HG02970 (cell line): Measurements from ENCODE around the gene BBS2.

Experiments
- ATAC-seq: cut with Tn5 transposase; IDR thresholded peaks from one replicate; pipeline ENCODE4 v1.9.1; 2021; ENCODE audit warnings: mild to moderate bottlenecking, moderate library complexity, moderate number of reproducible peaks; ENCODE audit not compliant: unreplicated experiment, low FRiP score

The BBS2 gene

DNA sequence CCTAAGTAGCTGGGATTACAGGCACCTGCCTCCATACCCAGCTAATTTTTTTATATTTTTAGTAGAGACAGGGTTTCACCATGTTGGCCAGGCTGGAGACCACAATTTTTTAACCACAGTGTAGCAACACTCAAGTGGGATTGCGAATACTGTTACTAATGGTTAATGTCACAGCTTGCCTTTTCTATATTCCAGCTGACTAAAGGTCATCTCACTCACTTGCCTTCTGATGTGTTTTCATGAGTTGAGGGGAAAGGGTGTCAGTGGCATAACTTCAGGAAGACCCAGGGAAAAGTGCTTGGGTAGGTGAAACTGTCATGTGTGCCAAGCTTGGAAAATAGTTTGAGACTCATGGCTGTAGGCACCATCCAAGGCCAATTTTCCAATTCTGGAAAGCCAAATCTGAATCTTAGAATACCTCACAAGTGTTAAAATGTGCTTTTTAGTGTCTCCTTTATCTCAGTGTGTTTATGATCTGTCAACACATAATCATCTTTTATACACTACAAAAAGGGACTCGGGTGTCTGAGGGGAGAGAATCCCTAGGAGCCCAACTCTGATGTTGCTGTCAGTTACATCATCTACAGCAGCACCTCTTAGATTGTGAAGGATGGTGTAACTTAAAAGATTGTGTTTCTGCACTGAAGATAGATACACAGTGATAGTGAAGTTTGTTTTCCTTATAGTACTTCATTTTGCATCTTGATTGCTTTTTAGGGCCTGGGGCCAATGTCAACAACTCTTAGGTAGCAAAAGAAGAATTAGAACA is 41.4 kb downstream of the BBS2 start:
- ATAC-seq: no peak

DNA sequence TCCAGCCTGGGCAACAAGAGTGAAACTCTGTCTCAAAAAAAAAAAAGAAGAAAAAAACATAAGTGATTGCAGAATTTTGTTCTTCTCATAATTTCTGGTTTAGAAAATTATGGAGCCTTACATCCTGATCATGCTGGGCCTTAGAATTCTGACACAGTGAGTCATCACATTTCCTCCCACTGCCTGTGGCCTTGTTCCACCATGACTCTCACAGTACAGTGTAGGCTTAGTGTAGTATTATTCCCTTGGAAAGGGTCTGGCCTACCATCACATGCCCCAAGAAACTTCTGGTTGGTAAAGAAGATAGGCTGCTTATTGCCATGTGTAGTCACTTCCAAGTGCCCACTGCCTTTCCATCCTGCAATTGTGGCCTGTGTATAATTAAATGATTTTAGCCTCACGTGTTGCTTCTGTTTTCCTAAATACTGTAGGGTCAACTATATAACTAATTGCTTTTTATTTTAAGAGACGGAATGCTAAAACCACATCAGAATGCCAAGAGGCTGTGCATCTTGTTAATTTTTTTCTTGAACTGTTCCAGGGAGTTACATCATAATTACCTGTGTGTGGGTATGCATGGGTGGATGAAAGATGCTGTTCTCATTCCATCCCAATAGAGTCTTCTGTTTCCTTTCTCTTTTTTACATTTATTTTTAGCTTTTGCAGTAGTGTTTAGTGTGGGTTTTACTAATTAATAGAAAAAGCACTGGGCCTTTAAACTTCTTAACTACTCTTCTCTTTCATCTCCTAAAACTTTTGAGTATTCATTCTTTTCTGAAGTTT is 42.5 kb downstream of the BBS2 start:
- ATAC-seq: no peak

DNA sequence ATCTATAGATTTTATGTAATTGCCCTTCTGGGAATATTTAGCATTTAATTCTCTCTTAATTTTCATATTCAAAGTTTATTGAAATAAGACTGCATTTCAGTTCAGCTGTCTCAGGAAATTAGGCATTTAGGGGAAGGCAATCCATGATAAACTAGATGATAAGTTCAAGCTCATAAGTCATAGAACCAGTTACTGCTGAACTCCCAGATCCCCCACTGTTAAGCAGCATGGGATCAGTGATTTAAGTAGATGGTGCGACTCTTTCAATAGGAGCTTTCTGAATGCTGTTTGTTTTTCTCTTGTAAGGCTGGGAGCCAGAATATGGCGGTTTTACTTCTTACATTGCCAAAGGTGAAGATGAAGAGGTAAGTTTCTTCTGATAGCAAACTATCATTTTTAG is 44.6 kb downstream of the BBS2 start:
- ATAC-seq: no peak

DNA sequence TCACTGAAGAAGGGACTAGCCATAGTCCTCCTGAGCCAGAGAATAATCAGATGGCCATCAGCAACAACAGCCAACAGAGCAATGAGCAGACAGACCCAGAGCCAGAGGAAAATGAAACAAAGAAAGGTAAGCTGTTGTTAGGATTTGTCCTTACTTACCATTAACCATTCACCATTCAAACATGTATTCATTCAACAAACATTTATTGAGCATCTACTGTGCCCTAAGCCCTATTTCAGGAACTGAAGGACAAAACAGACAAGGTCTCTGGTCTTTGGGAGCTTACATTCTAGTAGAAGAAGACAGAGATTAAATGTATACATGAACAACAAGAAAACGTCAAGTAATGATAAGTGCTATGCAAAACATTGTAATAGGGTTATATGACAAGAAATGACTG is 49.2 kb downstream of the BBS2 start:
- ATAC-seq: no peak

DNA sequence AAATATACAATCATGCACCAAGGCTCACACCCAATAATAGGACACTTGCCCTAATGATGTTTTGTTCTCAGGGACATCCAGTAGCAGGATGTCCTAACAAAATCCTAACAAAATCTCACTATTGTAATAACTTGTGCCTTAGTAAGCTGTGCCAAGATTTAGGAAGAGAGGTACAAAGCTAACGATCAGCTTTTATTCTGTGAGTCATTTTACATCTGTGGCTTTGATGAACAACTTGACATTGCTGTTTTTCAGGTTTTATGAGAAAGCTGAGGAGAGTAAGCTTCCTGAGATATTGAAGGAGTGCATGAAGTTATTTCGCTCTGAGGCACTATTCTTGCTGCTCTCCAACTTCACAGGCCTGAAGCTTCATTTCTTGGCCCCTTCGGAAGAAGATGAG is 49.6 kb downstream of the BBS2 start:
- ATAC-seq: no peak

DNA sequence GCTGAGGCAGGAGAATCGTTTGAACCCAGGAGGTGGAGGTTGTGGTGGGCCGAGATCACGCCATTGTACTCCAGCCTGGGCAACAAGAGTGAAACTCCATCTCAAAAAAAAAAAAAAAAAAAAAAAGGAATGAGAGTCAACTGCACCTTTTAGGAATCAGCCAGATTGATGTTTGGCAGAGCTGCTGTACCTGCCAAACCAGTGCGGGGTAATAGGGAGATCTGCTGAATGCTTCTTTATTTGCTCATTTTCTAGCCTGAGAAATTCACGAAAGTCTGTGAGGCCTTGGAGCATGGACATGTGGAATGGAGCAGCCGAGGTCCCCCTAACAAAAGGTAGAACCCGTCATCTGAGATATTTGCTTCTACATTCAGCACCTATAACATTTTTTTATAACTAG is 50.1 kb downstream of the BBS2 start:
- no peak for ATAC-seq

DNA sequence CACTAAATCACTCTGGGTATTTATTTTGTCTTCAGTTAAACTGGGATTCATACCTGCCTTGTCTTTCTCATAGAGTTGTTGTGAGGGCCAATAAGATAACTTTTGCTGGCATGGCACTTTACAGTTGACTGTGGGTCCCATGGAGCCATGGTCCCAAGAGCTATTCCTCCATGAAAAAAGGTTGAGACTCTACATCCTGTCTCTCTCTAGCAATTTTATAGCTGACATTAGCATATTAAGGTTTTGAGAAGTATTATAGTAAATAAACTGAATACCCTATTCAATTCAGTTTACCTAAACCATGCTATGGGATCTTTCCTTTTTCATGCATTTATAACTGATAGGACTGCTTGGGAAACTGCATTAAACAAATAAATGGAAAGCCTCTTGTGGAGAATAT is 51.0 kb downstream of the BBS2 start:
- no peak for ATAC-seq

DNA sequence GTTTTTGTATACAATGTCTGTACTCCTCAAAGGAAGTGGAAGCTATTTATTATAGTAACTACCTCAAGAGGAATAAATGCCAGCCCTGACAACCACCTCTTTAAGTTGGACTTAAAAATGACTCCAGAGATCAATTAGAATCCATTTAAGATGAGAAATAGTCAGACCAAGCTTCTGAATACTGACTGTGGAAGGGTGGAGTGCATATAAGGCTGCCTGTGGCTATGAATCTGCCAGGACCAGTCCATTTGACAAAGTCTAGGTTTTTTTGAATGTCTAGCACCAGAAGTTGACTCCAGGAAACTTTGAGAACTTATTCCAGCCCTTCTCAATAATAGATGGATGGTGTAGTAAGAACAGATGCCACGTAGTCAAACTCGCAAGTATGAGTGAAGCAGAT is 53.5 kb downstream of the BBS2 start:
- ATAC-seq: no peak

DNA sequence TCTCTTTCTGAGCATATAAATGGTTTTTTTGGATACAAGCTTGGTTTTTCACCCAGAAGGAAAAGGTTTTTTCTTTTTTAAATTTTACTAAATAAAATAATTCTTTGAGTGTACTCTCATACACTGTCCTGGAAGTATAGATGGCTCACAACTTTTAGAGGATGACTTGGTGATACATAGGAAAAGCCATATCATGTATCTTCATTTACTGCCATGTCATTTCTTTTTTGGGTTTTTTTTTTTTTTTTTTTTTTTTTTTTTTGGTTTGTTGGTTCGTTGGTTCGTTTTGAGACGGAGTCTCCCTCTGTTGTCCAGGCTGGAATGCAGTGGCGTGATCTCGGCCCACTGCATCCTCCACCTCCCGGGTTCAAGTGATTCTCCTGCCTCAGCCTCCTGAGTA is 56.7 kb downstream of the BBS2 start:
- ATAC-seq: no peak

DNA sequence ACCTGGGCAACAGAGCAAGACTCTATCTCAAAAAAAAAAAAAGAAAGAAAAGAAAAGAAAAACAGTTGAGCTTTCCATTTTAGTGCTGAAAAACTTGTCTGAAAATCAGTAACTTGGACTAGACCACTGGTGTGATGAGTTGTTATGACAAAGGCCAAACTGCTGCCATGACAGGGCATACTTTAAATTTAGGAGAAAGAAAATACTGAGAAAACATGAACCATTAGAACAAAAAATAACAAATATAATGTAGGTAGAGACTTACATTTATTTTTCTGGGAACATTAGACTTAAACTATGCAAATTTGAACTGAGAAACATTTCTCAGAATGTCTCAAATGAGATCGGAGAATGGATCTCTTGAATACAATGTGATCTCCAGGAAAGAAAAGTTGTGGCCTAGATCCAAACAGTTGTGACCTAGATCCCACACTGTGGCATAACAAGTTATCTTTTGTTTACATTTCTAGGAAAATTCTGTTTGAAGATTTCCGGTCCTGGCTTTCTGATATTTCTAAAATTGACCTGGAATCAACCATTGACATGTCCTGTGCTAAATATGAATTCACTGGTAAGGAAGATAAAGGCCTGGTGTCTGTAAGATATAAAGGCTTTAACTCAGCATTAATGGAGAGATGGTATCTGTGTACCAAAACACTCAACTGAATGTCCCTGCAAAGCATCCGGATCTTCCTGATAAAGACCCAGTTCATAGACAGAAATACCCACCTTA is 57.6 kb downstream of the BBS2 start:
- no peak for ATAC-seq

DNA sequence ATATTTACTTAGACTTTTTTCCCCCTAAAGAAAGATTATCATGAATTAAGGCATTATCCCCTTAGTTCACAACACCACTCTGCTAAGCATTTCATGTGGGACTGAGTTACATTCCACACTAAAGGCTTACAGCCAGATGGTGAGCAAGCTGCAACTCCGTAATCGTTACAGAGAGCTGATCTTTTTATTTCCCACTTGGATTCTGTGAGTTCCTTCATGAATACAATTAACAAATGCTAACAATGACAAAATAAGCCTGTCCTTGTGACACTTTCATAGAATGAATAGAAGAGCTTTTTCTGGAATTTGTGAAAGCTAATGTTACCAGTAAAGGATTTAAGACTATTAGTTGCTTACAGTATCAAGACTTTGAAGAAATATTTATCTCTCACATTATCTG is 59.7 kb downstream of the BBS2 start:
- no peak for ATAC-seq

DNA sequence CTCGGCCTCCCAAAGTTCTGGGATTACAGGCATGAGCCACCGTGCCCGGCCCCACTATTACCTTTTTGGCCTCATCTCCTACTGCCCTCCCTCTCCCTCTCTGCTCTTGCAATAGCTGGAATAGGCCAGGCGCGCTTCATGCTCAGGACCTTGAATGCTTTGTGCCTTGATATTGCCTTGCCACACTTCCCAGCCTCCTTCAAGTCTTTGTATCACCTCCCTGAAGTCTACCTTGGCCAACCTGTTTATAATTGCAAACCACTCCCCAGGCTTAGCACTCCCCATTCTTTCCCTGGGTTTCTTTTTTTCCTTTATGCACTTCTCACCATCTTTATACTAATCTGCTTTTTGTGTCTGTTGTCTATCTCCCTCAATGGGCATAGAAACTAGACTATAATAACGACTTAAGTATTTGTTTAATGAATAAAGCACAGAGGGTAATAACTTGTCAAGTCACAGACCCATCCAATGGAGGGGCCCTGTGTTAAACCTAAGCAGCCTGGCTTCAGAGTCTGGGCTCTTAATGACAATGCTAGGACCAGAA is 61.8 kb downstream of the BBS2 start:
- ATAC-seq: no peak

DNA sequence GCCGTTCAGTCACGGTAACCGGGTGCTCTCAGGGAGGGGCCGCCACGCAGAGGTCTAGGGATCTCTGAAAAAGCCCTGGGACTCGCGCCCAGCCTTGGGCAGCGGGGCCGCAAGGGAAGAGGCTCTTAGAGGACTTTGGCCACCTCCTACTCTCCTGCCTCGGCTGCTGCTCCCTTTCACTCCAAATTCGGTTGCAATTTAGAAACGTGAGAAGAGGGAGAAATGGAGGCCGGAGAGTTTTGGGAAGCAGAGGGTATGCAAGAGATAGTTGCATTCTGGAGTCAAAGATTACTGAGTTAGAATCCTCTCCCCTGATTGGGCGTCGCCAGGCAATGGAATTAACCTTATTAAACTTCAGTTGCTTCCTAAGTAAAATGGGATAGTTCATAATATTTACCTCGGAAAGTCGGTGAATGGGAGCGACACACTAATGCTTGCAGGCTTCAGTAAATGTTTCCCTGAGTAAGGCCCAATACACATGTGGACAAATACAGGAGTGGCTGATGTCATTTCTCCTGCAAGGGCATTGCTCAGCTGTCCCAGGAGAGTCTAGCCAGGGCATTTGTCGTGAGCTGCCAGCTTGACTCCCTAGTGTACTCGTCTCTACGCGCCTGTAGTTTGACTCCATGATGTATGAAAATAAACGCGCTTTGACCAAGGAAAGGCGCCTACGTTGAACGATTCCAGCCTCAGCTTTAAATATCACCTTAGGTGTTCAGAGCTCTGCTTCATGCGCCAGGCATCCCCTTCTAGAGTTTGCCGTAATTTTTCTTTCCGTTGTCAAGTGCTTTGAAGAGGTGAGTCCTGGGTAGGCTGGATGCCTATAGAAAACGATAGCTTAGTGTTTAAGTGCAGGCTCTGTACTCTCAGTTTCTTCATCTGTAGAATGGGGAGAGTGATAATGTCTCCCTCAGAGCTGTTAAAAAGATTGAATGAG is 67.8 kb downstream of the BBS2 start:
- peak; percentile 21 for ATAC-seq

DNA sequence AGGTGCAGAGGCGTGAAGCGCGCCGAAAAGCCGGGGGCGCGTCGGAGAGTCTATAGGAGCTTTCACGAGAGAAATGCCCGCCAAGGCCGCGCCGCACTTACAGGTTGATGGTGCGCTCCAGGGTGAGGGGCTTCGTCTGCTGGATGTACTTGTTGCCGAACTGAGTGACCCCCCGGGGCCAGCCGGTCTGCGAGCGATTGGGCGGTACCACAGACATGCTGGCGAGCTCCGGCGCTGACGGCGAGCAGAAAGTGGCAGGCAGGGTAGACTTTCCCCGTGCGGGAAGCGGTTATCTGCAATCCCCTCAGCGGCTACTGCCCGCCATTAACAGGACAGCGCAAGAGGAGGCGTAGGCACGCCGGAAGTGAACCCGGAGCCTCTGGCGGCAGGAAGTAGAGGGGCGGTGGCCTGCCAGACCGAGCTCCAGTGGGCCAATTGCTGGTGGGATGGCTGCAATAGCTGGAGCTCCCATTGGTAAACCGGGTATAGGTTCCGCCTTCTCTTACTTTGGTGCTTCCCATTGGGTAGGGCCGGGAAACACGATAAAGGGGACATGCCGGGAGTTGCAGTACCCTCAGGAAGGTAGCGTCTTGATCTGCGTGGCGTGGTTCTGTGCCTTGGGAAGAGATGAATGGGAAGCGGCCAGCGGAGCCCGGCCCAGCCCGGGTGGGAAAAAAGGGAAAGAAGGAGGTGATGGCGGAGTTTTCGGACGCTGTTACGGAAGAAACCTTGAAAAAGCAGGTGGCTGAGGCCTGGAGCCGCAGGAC is 68.7 kb downstream of the BBS2 start, which contains the start of the genes NUDT21 and OGFOD1:
Gene NUDT21, minus strand, starts transcription at position 347 of the 767 bp plus-strand sequence. Its CDS starts 130 bp downstream, at position 217.
Gene OGFOD1, plus strand, starts transcription at position 569 of the 767 bp plus-strand sequence. Its CDS starts 59 bp downstream, at position 628.
- ATAC-seq: peak; percentile 96

DNA sequence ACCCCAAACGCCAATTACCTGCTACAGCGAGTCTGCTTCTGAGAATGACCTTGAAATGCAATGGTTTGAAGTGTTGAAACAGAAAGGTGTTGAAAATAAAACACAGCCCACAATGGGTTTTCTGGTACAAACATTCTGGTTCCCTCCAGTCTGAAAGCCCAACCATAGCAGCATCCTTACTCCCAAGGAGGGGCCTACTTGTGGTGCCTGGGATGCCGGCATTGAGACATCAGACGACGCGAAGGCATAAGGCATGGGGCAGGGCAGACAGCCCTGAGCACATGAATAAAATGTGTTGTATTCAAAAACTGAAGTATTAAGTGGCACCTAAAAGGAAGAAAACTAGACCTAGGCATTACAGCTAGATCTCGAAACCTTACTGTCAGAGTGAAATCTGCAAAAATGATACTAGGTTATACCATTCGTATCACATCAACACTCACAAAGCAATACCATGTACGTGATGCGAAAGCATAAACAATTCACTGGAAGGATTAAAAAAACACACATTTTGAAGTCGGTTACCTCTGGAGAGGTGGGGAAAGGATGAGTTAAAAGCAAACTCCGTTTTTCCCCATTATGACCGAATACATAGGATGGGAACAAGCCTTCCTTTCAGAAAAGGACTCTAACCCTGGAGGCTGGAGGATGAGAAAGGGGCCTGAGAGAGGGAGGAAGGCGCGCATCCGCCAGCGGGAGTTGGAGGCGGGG is 69.4 kb downstream of the BBS2 start:
- no peak for ATAC-seq

DNA sequence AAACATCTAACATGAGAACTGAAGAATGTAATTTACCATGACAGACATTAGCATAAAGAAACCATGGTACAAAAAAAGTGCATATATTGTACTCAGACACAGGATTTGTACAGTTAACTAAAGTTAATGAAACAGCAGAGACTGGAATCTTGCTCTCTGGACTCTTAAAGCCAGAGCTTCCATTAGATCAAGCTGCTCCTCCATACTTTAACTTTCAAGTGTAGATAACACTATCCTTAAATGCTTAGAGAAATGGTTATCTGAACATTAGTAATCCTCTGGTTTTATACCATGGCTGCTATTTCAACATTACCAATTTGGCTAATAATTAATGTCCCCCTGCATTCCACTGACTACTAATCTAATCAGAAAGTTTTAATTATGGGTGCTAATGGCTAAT is 71.8 kb downstream of the BBS2 start:
- no peak for ATAC-seq

DNA sequence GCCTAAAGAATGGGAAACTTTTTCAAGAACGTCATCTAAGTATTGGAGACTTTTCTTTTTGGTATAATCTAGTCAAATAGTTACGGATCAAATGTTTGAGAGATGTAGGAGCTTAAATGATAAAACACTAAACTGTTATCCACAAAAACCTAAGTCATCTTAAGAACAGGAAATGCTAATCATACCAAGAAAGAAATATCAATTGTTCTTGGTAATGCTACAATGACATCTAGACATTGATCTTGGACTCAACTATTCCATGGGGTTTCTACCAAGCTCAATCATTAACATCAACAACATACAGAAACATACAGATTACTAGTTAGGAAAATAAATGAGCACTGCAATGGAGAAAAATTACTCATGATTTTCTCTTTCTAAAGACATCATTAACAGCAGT is 72.5 kb downstream of the BBS2 start:
- ATAC-seq: no peak

DNA sequence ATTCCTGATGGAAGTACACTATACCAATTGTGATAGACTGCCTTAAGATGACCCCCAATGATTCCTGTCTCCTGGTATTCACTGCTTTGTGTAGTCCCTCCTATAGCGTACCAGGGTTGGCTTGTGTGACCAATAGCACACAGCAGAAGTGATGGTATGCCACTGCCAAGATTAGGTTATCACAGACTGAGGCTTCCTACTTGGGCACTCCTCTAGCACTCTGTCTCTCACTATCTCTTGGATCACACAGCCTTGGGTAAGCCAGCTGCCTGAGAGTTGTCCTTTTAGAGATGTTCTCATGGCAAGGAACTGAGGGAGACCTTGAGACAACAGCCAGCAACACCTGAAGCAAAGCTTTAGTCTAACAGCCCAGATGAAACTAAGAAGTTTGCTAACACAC is 81.8 kb downstream of the BBS2 start:
- no peak for ATAC-seq
